MCF 10A (cell line): Measurements from ENCODE around the gene CC2D2A. TPM values are rescaled to one million over a fixed set of nuclear protein-coding genes. Genes with fewer than 3 reads are reported as not detected.

Source experiments
- BruUV-seq: library from RNA; stranded (reverse); fragments of 400-500 nt; replicated peaks from 2 replicates; lab custom pipeline; 2021; lab: Mats Ljungman, UMichigan
- CTCF ChIA-PET: fragments of 300-600 bp; sonication (Branson Sonifier 250); formaldehyde crosslinking; extraction: SDS; loops from one replicate; lab custom pipeline; 2021; ENCODE audit warnings: antibody characterized with exemption, inconsistent platforms; lab: Yijun Ruan, JAX
- POLR2A ChIA-PET: fragments of 300-600, 350-650 bp; sonication (Branson Sonifier 250); formaldehyde crosslinking; extraction: SDS; loops from one replicate; lab custom pipeline; 2020; ENCODE audit warnings: antibody characterized with exemption, inconsistent platforms; lab: Yijun Ruan, JAX
- DNase-seq: peaks from one replicate; pipeline ENCODE4 v3.0.0-alpha.2; 2018; ENCODE audit not compliant: unreplicated experiment
- H3K27ac Mint-ChIP-seq: one replicate; pipeline ENCODE4 v1.8.0; 2022; ENCODE audit warnings: mild to moderate bottlenecking, low read depth, mixed read lengths; ENCODE audit not compliant: unreplicated experiment
- H3K27me3 Mint-ChIP-seq: one replicate; pipeline ENCODE4 v1.8.0; 2022; ENCODE audit warnings: mixed read lengths; ENCODE audit not compliant: insufficient read depth, unreplicated experiment
- H3K36me3 Mint-ChIP-seq: one replicate; pipeline ENCODE4 v1.8.0; 2022; ENCODE audit warnings: mild to moderate bottlenecking, moderate library complexity, mixed read lengths; ENCODE audit not compliant: insufficient read depth, unreplicated experiment
- H3K4me1 Mint-ChIP-seq: one replicate; pipeline ENCODE4 v1.8.0; 2022; ENCODE audit warnings: mixed read lengths; ENCODE audit not compliant: insufficient read depth, unreplicated experiment
- H3K4me3 Mint-ChIP-seq: one replicate; pipeline ENCODE4 v1.8.0; 2022; ENCODE audit warnings: mild to moderate bottlenecking, moderate library complexity, mixed read lengths; ENCODE audit not compliant: unreplicated experiment
- H3K9me3 Mint-ChIP-seq: one replicate; pipeline ENCODE4 v1.8.0; 2022; ENCODE audit warnings: mixed read lengths; ENCODE audit not compliant: unreplicated experiment
- CTCF ChIP-seq: fragments of 200-600 bp; IDR thresholded peaks from one replicate; pipeline ENCODE4 v1.8.0; 2022; ENCODE audit warnings: antibody characterized with exemption, mild to moderate bottlenecking; ENCODE audit not compliant: unreplicated experiment
- intact Hi-C: fragments of 100-400 bp; cut with micrococcal nuclease; formaldehyde crosslinking; loops from 2 replicates; pipeline ENCODE4 v1.14.1; 2022
- total RNA-seq: library from RNA; stranded (reverse); gene quantifications from 2 replicates; pipeline ENCODE4 v1.2.3, GENCODE V29; 2022

The CC2D2A gene
- total RNA-seq, 1 experiment from 2014 or later: 8.6 TPM

- peaks cover 6% of the 10 kb centered on the region for H3K36me3 Mint-ChIP-seq
- no peak overlapping the region for H3K27ac Mint-ChIP-seq
- no peaks in the 10 kb centered on the region for H3K27me3 Mint-ChIP-seq
- no peaks in the 10 kb centered on the region for H3K4me1 Mint-ChIP-seq
- CTCF ChIA-PET: interaction anchor here (0.6 to 1.5 kb wide), 2 partner anchors 63 to 372 kb away, joined by 3 to 4 read pairs; no protein-coding TSS in a partner anchor
- POLR2A ChIA-PET: no interaction called here
- H3K4me3 Mint-ChIP-seq: no peak overlapping the region
- no TSS peak for BruUV-seq
- no peak for DNase-seq
- no peaks in the 10 kb centered on the region for H3K9me3 Mint-ChIP-seq
- TF ChIP-seq CTCF: no peak
- intact Hi-C loops: no loop called here
Observed at GRCh38 chr4:15542760-15543159, 73.1 kb downstream of the CC2D2A start.

- Mint-ChIP-seq H3K27me3 (no peaks in the 10 kb centered on the region), H3K4me1 (no peaks in the 10 kb centered on the region), H3K36me3 (peaks cover 6% of the 10 kb centered on the region), H3K4me3 (no peak overlapping the region), H3K27ac (no peak overlapping the region), H3K9me3 (no peaks in the 10 kb centered on the region)
- BruUV-seq: no TSS peak
- TF ChIP-seq CTCF: no peak
- CTCF ChIA-PET: interaction anchor here (0.7 kb wide), 1 partner anchor 17 kb away, joined by 3 read pairs; no protein-coding TSS in a partner anchor
- no peak for DNase-seq
- intact Hi-C loops: loop anchor here (1.0 kb wide), 1 partner anchor 28 kb away; no protein-coding TSS in a partner anchor
- POLR2A ChIA-PET: no interaction called here
Observed at GRCh38 chr4:15543537-15544247, 74.0 kb downstream of the CC2D2A start.

- H3K36me3 Mint-ChIP-seq: peaks cover 6% of the 10 kb centered on the region
- H3K27ac Mint-ChIP-seq: no peak overlapping the region
- H3K4me1 Mint-ChIP-seq: no peaks in the 10 kb centered on the region
- POLR2A ChIA-PET: interaction anchor here (0.8 kb wide), 1 partner anchor 18 kb away, joined by 3 read pairs; no protein-coding TSS in a partner anchor
- CTCF ChIA-PET: interaction anchor here (0.7 to 1.3 kb wide), 2 partner anchors 10 to 16 kb away, joined by 3 to 5 read pairs; no protein-coding TSS in a partner anchor
- no peaks in the 10 kb centered on the region for H3K9me3 Mint-ChIP-seq
- no peaks in the 10 kb centered on the region for H3K27me3 Mint-ChIP-seq
- TF ChIP-seq CTCF: no peak
- H3K4me3 Mint-ChIP-seq: no peak overlapping the region
- BruUV-seq: no TSS peak
- intact Hi-C loops: loop anchor here (1.0 kb wide), 1 partner anchor 27 kb away; no protein-coding TSS in a partner anchor
- DNase-seq: no peak
Observed at GRCh38 chr4:15544248-15544729, 74.6 kb downstream of the CC2D2A start.

- BruUV-seq: no TSS peak
- Mint-ChIP-seq H3K4me1 (no peaks in the 10 kb centered on the region), H3K36me3 (peaks cover 6% of the 10 kb centered on the region), H3K27me3 (no peaks in the 10 kb centered on the region), H3K9me3 (no peaks in the 10 kb centered on the region), H3K4me3 (no peak overlapping the region), H3K27ac (no peak overlapping the region)
- no peak for DNase-seq
- ChIA-PET CTCF (interaction anchor here (1.3 kb wide), 1 partner anchor 11 kb away, joined by 5 read pairs; no protein-coding TSS in a partner anchor), POLR2A (no interaction called here)
- no peak for TF ChIP-seq CTCF
- intact Hi-C loops: no loop called here
Observed at GRCh38 chr4:15545371-15545770, 75.7 kb downstream of the CC2D2A start.
